ENCODE results near the gene UNC13B.
"Not testable (repeated sequence)": the region's sequence is repeated elsewhere in the genome, so short reads cannot be mapped to it uniquely, and the experiment has no call there.

Gene UNC13B

DNA sequence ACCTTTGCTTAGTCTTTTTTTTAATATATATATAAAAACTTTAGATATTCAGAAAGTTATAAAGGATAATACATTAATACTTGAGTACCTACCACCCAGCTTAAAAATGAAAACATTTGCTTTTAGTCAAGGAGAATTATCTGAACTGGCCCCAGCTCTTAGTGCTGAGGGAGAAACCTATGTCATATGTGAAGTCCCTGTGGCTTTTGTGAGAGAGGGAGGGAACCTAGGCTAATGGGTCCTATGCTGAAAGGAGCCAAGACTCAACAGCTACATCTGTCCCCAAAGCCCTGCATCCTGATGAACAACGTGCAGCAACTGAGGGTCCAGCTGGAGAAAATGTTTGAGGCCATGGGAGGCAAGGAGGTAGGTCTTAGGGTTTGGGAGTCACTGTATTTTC, 236.1 kb downstream of the UNC13B start:
- TF ChIP-seq, protein P1, sequence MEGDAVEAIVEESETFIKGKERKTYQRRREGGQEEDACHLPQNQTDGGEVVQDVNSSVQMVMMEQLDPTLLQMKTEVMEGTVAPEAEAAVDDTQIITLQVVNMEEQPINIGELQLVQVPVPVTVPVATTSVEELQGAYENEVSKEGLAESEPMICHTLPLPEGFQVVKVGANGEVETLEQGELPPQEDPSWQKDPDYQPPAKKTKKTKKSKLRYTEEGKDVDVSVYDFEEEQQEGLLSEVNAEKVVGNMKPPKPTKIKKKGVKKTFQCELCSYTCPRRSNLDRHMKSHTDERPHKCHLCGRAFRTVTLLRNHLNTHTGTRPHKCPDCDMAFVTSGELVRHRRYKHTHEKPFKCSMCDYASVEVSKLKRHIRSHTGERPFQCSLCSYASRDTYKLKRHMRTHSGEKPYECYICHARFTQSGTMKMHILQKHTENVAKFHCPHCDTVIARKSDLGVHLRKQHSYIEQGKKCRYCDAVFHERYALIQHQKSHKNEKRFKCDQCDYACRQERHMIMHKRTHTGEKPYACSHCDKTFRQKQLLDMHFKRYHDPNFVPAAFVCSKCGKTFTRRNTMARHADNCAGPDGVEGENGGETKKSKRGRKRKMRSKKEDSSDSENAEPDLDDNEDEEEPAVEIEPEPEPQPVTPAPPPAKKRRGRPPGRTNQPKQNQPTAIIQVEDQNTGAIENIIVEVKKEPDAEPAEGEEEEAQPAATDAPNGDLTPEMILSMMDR (conservative IDR thresholded peaks at IDR 0.05; ENCODE audit: low read length): no peak
- no peak overlapping the region for H3K4me3 ChIP-seq (ENCODE audit: low read length)
- no peak for DNase-seq (ENCODE audit: low read depth)

DNA sequence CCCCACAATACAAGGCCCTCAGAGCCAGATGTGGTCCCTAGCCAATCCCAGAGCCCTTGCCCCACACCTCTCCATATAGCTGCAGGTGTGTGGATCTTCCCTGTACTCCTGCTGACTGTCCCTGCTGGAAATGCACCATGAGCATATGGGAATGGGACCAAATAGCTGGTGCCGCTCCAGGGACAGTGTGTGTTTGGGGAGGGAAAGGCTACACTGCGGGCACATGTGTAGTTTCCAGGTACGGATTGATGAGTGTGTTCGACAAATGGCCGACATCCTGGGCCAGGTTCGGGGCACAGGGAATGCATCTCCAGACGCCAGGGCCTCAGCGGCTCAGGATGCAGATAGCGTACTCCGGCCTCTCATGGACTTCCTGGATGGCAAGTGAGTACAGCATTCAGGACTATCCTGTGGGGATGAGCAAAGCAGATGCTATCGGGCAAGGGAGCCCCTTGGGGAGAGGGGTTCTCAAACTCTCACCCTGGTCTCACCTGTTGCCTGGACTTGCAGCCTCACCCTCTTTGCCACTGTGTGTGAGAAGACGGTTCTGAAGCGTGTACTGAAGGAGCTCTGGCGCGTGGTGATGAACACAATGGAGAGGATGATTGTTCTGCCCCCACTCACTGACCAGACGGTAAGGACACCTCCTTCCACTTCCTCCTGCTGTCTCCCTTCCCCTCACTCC, 237.0 kb downstream of the UNC13B start:
- no peak for DNase-seq (ENCODE audit: low read depth)
- TF ChIP-seq, protein P1 (conservative IDR thresholded peaks at IDR 0.05; ENCODE audit: low read length): no peak

DNA sequence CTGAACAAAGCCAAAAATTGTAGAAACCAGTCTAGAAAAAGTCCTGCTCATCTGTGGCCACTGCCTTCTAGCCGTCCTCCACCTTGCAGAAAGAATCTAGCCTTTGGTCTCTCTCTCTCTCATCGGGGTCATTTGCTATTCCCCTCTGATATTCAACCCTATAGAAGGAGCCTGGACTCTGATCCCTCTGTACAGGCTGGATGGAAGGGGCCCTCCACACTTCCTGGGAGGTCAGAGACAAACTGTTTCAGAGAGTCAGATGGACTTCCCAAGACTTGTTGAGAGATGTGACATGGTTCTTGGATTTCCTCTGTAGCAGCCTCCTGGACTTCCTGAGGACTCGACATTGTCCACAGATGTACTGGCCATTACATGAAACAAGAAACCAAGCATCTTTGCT, 243.1 kb downstream of the UNC13B start:
- DNase-seq (ENCODE audit: low read depth): no peak
- TF ChIP-seq, protein P1 (conservative IDR thresholded peaks at IDR 0.05; ENCODE audit: low read length): no peak
- H3K4me3 ChIP-seq (ENCODE audit: low read length): no peak overlapping the region

More for the DNA sequence above, 237.0 kb downstream of the UNC13B start:
- H3K4me3 ChIP-seq (ENCODE audit: low read length): no peak overlapping the region

DNA sequence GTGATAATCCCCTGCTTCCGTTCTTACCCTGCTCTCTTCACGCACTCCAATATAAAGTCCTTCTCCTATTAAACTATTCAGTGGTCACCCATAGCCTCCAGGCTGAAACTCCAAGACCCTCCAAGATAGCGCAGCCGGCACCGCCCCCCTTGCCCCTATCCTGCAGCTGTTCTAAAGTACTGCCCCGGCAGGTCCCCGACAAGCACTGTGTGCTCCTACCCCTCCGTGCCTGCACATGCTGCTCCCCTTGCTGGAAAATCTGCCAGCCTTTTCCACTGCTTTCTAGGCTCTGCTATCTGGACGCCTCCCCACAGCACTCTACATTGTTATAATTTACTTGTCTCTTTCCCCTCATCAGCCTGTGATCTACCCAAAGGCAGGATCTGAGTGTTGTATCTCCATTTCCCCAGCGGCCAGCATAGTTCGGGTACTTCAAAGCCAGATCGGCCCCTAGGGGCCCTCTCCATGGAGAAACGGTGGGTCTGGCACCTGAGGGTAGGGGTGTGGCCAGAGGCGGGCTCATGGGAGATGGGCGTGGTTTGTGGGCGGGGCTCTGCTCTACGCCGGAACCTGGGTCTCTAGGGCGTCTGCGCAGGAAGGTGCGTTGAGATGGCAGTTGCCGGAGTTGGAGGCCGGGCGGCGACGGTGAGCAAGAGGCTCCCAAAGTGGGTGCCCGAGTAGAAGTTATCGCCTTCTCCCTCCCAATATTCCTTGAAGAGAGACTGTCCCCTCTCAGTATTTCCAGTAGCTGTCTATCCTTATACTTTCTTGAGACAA, 244.6 kb downstream of the UNC13B start:
- H3K4me3 ChIP-seq (ENCODE audit: low read length): no peak overlapping the region
- no peak for DNase-seq (ENCODE audit: low read depth)
- TF ChIP-seq, protein P1 (conservative IDR thresholded peaks at IDR 0.05; ENCODE audit: low read length): no peak

DNA sequence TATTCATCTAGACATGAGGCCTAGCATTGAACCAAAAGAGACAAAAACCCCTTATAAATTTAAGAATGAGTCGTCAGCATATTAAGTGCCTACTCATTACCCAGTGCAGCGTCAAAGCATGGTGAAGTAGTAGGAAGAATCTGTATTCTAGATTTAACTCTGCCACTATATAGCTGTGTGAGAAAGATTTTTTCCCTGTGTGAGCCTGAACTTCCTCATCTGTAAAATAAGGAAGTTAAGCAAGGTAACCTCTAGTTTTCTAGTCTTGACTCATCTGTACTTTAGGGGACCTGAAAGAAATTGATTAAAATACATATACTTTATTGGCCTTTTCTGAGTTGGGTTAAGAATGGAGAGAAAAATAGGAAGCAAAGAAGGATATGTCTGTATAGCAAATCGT, 246.0 kb downstream of the UNC13B start:
- no peak for DNase-seq (ENCODE audit: low read depth)
- no peak overlapping the region for H3K4me3 ChIP-seq (ENCODE audit: low read length)
- TF ChIP-seq, protein P1 (conservative IDR thresholded peaks at IDR 0.05; ENCODE audit: low read length): no peak

DNA sequence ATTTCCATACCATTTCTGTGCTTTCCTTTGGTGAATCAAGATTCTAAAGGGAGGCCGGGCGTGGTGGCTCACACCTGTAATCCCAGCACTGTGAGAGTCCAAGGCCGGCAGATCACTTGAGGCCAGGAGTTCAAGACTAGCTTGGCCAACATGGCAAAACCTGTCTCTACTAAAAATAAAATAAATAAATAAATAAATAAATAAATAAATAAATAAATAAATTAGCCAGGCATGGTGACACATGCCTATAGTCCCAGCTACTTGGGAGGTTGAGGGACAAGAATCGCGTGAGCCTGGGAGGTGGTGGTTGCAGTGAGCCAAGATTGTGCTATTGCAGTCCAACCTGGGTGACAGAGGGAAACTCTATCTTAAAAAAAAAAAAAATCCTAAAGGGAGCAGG, 247.6 kb downstream of the UNC13B start:
- H3K4me3 ChIP-seq (ENCODE audit: low read length); DNase-seq (ENCODE audit: low read depth): not testable (repeated sequence)

DNA sequence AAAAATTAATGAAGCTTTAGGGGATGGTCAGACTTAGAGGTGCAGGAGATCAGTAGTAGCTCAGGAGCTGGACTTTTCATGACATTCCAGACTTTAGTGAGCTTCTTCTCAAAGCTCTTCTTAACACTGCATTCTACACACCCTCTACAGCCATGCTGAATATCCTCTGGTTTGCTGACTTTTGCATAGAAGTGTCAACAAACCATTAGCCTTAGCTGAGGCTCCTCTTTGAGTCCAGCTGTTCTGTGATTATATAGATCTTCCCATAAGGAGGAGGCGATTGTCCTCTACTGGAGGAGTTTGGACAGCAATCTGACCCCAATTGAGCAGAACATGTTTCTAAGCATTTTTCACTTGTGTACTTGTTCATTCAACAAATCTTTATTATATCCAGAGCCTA, 253.1 kb downstream of the UNC13B start:
- no peak for DNase-seq (ENCODE audit: low read depth)
- no peak overlapping the region for H3K4me3 ChIP-seq (ENCODE audit: low read length)
- TF ChIP-seq, protein P1 (conservative IDR thresholded peaks at IDR 0.05; ENCODE audit: low read length): no peak

Measured in AG10803 (cell line).